HFF-Myc (cell line): ENCODE results near the gene GRIA2.

Source experiments
- DNase-seq: peaks from one replicate; pipeline ENCODE4 v3.0.0-alpha.2; 2011; ENCODE audit warnings: low read depth; ENCODE audit errors: extremely low read depth
- H3K4me3 ChIP-seq: replicated peaks from 2 replicates; pipeline ENCODE4 v1.5.1; 2011; ENCODE audit warnings: low read depth, mild to moderate bottlenecking, control low read depth, low read length
- TF ChIP-seq, protein P1 (sequence below): IDR thresholded peaks from 2 replicates; pipeline ENCODE4 v1.5.1; 2012; ENCODE audit warnings: mild to moderate bottlenecking, low read depth, low read length, control low read depth; ENCODE audit errors: missing control alignments

Gene GRIA2

DNA sequence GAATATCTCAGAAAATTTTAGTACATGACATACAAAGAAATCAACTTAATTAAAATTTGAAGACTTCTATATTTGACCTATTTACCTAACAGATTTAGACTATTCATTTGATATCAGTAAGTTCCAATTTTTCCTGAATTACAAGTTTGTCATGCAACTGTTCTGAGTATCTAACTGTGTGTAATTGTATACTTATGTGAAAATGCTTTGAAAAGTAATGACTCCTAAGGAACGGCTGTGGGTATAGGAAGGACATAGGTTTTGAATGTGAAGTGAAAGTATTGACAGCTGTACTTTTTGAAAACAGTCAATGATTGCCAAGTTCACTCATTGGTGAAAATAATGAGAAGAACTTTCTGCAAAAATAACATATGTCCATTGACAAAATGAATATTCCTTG lies 2.9 kb downstream of the GRIA2 start:
- no peak for DNase-seq

DNA sequence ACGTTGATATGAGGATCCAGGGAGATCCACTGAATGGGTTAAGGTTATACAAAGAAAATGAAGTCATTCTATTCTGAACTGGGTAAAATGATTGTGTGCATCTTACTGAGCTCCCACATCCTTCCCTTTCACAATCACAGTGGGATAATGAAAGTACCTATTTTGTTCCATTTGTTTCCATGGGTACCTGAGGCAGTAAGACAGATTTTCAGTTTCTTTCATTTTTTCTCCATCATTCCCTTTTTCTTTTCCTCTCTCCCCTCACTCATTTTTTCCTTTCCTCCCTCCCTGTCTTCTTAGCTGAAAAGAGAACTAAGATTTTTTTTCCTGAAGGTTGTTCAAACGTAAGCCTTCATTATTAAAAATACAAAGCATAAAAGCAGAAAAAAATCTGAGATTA lies 4.6 kb downstream of the GRIA2 start:
- DNase-seq: no peak
- TF ChIP-seq, protein P1, sequence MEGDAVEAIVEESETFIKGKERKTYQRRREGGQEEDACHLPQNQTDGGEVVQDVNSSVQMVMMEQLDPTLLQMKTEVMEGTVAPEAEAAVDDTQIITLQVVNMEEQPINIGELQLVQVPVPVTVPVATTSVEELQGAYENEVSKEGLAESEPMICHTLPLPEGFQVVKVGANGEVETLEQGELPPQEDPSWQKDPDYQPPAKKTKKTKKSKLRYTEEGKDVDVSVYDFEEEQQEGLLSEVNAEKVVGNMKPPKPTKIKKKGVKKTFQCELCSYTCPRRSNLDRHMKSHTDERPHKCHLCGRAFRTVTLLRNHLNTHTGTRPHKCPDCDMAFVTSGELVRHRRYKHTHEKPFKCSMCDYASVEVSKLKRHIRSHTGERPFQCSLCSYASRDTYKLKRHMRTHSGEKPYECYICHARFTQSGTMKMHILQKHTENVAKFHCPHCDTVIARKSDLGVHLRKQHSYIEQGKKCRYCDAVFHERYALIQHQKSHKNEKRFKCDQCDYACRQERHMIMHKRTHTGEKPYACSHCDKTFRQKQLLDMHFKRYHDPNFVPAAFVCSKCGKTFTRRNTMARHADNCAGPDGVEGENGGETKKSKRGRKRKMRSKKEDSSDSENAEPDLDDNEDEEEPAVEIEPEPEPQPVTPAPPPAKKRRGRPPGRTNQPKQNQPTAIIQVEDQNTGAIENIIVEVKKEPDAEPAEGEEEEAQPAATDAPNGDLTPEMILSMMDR: no peak
- H3K4me3 ChIP-seq: no peak overlapping the region

More for the DNA sequence above, 2.9 kb downstream of the GRIA2 start:
- no peak overlapping the region for H3K4me3 ChIP-seq
- TF ChIP-seq, protein P1: no peak

- no peak for DNase-seq
- no peak overlapping the region for H3K4me3 ChIP-seq
- TF ChIP-seq, protein P1: no peak
Observed at GRCh38 chr4:157226035-157226434, 5.5 kb downstream of the GRIA2 start.

DNA sequence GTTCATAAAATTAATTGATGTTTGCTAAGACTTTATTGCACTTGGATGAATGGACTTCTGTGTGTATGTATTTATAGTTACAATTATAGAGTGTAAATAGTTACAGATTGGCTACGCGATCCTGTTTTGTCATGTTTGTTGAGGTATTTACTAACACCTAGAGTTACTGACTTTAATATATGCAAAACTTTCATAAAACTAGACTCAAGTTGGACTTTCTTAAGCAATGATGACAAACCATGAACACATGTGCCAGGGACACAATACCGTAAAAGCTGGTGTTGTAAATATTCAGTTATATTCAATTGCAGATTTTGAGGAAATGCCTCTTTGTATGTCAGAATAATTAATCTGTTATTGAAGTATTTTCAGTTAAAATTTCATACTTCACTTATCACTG lies 6.1 kb downstream of the GRIA2 start:
- no peak for DNase-seq
- H3K4me3 ChIP-seq: no peak overlapping the region
- TF ChIP-seq, protein P1: no peak

DNA sequence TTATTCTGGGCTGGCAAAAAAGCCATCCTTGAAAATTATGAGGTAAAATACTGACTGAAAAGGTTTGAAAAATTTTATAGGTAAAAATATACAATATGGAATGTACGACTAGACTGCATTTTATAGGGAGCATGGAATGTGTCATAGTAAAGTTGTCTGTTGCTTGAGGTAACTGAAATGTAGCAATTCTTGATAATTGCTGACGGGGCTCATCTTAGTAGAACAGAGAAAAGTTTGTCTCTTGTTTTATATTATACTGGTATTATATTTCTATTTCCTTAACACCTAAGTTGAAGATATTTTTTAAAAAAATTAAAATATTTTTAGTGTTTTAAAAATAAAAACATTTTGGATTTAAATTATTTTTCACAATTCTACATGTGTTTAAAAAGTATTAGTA lies 11.0 kb downstream of the GRIA2 start:
- no peak overlapping the region for H3K4me3 ChIP-seq
- TF ChIP-seq, protein P1: no peak
- no peak for DNase-seq

DNA sequence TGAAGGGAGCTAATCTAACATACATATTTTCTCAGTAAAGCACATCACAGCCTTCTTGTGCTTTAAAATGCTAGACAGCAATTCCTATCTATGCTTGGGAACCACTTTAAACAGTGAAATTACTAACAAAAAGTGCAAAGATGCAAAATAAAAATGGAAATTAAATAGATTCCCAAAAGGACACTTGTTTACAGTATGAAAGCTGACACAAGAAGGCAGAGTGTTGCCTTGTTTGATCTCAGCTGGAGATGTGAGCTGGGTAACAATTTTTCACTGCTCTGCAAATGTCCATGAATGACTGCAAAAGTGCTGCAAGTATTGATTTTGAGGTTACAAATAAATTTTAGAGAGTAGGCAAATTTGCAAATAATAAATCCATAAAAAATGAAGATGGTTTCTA lies 22.3 kb downstream of the GRIA2 start:
- H3K4me3 ChIP-seq: no peak overlapping the region
- DNase-seq: no peak
- TF ChIP-seq, protein P1: no peak

DNA sequence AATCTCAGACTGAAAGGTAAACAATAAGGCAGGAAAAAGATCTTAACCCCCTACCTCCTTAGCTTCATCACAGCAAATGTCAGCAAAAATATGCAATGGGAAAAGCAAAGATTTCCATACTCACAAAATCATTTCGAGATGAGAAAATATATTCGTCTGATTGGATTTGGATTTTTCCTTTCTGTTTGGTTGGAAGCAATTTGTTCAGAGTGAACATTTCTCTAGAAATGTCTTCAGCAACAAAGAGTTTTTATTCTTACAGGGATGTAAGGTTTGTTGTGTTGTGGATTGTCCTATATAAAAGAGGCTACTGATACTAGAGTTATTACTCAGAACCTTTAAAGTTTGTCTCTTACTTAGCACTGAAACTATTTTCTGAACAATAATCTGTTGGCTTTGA lies 23.8 kb downstream of the GRIA2 start:
- TF ChIP-seq, protein P1: no peak
- no peak for DNase-seq
- no peak overlapping the region for H3K4me3 ChIP-seq
